ENCODE data around the gene SERGEF. TPM values are rescaled to one million over a fixed set of nuclear protein-coding genes. Genes with fewer than 3 reads are reported as not detected.

Gene SERGEF
- total and polyA plus RNA-seq, 8 donors, result 9.3 to 158 (median 73.5) TPM; not detected in 1

GRCh38 chr11:17972987-17973386 lies 39.9 kb downstream of the SERGEF start:
- 45 to 65% (median 50%) methylated on average over 5 of the region's 5 CpGs for WGBS, 5 donors
- intact Hi-C loops (cut with DNase I; ENCODE audit: low total_unique reads), result loop anchor here (10.0 kb wide), 1 partner anchor 368 kb away; no protein-coding TSS in a partner anchor
- Histone ChIP-seq H3K9me3 (no peaks in the 10 kb centered on the region), H3K36me3 (peaks cover 9 to 67% (median 49%) of the 10 kb centered on the region in 4 donors), H3K4me3 (no peak overlapping the region), H3K4me1 (no peaks in the 10 kb centered on the region), H3K27me3 (no peaks in the 10 kb centered on the region), H3K27ac (no peak overlapping the region)
- TF ChIP-seq, protein P1, sequence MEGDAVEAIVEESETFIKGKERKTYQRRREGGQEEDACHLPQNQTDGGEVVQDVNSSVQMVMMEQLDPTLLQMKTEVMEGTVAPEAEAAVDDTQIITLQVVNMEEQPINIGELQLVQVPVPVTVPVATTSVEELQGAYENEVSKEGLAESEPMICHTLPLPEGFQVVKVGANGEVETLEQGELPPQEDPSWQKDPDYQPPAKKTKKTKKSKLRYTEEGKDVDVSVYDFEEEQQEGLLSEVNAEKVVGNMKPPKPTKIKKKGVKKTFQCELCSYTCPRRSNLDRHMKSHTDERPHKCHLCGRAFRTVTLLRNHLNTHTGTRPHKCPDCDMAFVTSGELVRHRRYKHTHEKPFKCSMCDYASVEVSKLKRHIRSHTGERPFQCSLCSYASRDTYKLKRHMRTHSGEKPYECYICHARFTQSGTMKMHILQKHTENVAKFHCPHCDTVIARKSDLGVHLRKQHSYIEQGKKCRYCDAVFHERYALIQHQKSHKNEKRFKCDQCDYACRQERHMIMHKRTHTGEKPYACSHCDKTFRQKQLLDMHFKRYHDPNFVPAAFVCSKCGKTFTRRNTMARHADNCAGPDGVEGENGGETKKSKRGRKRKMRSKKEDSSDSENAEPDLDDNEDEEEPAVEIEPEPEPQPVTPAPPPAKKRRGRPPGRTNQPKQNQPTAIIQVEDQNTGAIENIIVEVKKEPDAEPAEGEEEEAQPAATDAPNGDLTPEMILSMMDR (IDR thresholded peaks at IDR 0.05), result peak in 1 of 7 experiments; percentile 17
- no peak for TF ChIP-seq POLR2A (IDR thresholded peaks at IDR 0.05)
- TF ChIP-seq POLR2AphosphoS5 (IDR thresholded peaks at IDR 0.05), result no peak
- peak in 1 of 2 donors; percentile 67 for DNase-seq

DNA sequence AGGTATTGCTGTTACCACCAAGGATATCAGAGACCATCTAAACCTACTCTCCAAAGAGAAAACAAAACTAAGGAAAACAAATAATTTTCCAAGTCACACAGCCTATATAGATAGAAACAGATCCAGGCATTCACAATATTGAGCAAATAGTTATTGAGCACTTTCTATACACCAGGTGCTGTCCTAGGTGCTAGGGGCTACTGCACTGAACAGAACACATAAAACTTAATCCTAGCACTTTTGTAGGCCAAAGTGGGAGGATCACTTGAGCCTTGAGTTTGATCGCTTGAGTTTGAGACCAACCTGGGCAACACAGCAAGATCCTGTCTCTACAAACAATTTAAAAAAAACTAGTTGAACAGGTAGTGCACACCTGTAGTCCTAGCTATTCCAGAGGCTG lies 44.6 kb downstream of the SERGEF start:
- no peaks in the 10 kb centered on the region for H3K4me1 ChIP-seq
- no peaks in the 10 kb centered on the region for H3K27me3 ChIP-seq
- WGBS, 5 donors, result 95 to 100% (median 100%) methylated on average over 1 of the region's 1 CpG
- intact Hi-C loops (cut with DNase I; ENCODE audit: low total_unique reads), result no loop called here
- no peak overlapping the region for H3K4me3 ChIP-seq
- H3K36me3 ChIP-seq, result peaks cover 5 to 71% (median 51%) of the 10 kb centered on the region in 4 donors
- H3K9me3 ChIP-seq, result no peaks in the 10 kb centered on the region
- H3K27ac ChIP-seq, result no peak overlapping the region
- TF ChIP-seq EP300 (IDR thresholded peaks at IDR 0.05), result no peak
- no peak for TF ChIP-seq POLR2AphosphoS5 (IDR thresholded peaks at IDR 0.05)
- no peak for TF ChIP-seq POLR2A (IDR thresholded peaks at IDR 0.05)
- TF ChIP-seq, protein P1 (IDR thresholded peaks at IDR 0.05), result no peak
- no peak for DNase-seq

DNA sequence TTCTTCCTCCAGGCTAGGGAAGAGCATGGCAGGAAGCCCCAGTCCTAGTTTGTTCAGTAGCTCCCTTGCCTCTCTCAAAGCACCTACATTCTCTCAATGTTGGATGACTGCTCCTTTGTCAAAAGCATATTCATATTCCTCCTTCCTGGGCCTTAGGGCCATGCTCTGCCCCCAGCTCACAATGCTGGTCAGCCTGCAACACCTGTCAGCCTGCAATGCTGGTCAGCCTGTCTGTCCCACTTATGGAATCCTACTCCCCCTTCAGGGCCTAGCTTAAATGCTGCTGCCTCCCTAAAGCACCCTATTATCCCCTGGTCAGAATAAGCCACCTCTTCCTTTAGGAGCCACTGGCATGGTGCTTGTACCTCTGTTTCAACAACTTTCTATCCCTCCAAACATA lies 45.2 kb downstream of the SERGEF start:
- TF ChIP-seq, protein P1 (IDR thresholded peaks at IDR 0.05), result no peak
- TF ChIP-seq POLR2AphosphoS5 (IDR thresholded peaks at IDR 0.05) (no peak), POLR2A (IDR thresholded peaks at IDR 0.05) (no peak), EP300 (IDR thresholded peaks at IDR 0.05) (no peak)
- Histone ChIP-seq H3K4me3 (no peak overlapping the region), H3K9me3 (no peaks in the 10 kb centered on the region), H3K36me3 (peaks cover 5 to 71% (median 51%) of the 10 kb centered on the region in 4 donors), H3K27ac (no peak overlapping the region), H3K4me1 (no peaks in the 10 kb centered on the region), H3K27me3 (no peaks in the 10 kb centered on the region)
- DNase-seq, result no peak
- intact Hi-C loops (cut with DNase I; ENCODE audit: low total_unique reads), result no loop called here

- intact Hi-C loops (cut with DNase I; ENCODE audit: low total_unique reads), result no loop called here
- Histone ChIP-seq H3K27ac (no peak overlapping the region), H3K9me3 (no peaks in the 10 kb centered on the region), H3K4me1 (no peaks in the 10 kb centered on the region), H3K36me3 (peaks cover 6 to 72% (median 68%) of the 10 kb centered on the region in 4 donors), H3K4me3 (no peak overlapping the region), H3K27me3 (no peaks in the 10 kb centered on the region)
- no peak for TF ChIP-seq POLR2AphosphoS5 (IDR thresholded peaks at IDR 0.05)
- no peak for DNase-seq
Observed at GRCh38 chr11:17960091-17960490, 52.8 kb downstream of the SERGEF start.

DNA sequence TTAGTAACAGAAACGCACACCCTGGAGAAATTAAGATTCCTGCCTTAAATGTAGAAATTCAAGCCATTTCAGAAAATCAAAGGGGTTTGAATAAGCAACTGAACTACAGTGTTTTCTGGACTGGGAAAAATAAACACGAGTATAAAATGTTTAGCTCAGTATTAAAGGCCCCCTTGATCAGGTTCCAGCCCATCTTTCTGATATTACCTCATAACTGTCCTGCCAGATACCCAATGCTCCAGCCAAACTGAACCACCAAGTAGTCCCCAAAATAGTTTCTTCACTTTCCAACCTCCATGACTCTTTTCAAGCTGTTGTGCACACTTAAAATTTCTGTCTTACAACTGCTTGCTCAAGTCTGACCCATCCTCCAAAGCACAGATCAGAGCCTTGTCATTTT lies 54.4 kb downstream of the SERGEF start:
- no peaks in the 10 kb centered on the region for H3K9me3 ChIP-seq
- TF ChIP-seq POLR2AphosphoS5 (IDR thresholded peaks at IDR 0.05) (no peak), EP300 (IDR thresholded peaks at IDR 0.05) (no peak), POLR2A (IDR thresholded peaks at IDR 0.05) (no peak)
- TF ChIP-seq, protein P1 (IDR thresholded peaks at IDR 0.05), result no peak
- peaks cover 17 to 81% (median 76%) of the 10 kb centered on the region in 4 donors for H3K36me3 ChIP-seq
- H3K27me3 ChIP-seq, result no peaks in the 10 kb centered on the region
- DNase-seq, result no peak
- 55 to 84% (median 76%) methylated on average over 2 of the region's 2 CpGs for WGBS, 5 donors
- no peak overlapping the region for H3K4me3 ChIP-seq
- H3K27ac ChIP-seq, result no peak overlapping the region
- intact Hi-C loops (cut with DNase I; ENCODE audit: low total_unique reads), result no loop called here
- H3K4me1 ChIP-seq, result no peaks in the 10 kb centered on the region
